Muscle of back (tissue), 11 donors: ENCODE data around the gene BCL2L11. TPM values are rescaled to one million over a fixed set of nuclear protein-coding genes. Genes with fewer than 3 reads are reported as not detected.

Source experiments
- DNase-seq, 3 donors: peaks; one replicate each; pipeline versions ENCODE4 v3.0.0 to v3.0.0-alpha.2; 2013
- polyA plus RNA-seq, 10 donors: library from polyadenylated mRNA; unstranded; fragments of 120-200 nt; gene quantifications; one replicate each; pipeline ENCODE4 v1.2.1, GENCODE V29; 2013; ENCODE audit not compliant: insufficient read length in 10 of 10

The BCL2L11 gene
- polyA plus RNA-seq, 10 donors: 6.9 to 10.6 (median 8.3) TPM

DNA sequence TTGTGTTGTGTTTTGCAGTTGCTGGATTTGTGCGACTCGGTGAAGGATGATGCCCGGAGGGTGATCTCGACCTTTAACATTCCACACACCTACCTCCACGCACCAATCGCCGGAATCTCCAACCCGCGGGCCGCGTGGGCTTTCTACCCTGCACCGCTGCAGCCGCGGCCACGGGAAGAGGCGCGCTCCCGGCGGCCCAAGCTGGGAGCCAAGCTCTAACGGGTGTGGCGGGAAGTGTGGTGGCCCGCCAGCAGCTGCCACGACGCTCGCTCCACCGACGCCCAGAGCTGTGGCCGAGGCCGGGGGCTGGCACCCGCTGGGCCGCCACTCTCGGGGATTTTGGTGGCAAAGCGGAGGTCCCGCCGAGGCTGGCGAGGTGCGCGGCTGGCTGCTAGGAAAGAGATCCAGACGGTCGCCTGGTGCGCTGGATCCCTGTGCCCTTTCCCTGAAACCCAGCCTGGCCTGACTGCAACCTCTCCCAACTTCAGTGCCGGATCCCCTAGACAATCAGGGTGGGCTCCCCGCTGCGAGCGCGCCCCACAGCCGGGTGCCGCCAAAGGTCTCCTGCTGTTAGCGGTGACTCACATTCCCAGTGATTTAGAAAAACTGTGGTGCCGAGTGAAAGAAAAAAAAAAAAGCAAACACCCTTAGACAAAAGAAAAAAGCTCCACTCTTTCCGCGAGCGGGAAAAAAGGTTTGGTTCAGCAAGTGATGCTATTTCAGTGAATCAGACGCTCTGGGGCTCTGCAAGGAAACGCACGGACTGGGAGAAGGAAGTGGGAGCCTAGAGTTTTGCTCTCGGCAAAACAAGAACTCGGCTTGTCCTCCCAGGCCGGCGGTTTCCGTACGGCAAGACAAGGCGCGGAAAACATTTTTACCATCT, 2.9 kb upstream of the BCL2L11 start:
- DNase-seq: peak; percentile 41 to 74 (median 41)

GRCh38 chr2:111118481-111118980, 2.2 kb upstream of the BCL2L11 start:
- peak in 2 of 3 donors; percentile 27 to 73 for DNase-seq

DNA sequence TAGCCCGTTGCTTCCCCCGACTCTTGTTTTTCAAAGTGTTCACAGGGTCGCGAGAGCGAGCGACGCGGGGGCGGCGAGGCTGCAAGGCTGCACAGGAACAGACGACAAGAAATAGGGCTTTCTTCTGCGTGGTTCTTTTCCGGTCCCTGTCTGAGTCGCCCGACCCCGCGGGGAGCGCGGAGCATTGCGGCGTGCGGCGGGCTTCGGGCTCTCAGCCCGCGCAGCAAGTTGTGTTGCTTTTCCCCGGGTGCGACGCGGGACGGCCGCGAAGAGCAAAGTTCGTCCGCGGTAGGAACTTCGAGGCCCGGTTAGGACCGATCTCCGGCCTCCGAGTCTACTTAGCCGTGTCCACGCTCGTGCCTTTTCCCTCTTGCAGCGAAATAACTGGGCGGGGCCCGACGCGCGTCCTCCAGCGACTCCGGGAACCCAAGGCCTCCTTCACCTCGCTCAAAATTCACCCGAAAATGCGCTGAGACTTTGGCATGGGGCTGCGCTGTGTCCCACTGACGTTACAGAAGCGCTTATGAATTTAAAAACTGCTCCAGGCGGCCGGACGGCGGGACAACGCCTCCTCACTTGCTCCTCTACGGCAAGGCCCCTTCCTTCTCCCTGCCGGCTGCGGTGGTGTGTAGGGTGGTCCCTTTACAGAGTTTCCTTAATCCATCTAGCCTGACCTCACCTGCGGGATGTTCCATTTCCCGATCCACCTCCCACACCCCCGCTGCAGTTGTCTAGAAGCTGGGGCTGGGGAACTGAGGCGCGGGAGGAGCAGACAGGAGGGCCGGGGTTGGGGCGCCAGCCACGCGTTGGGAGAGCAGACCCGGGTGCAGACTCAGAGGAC, 1.5 kb upstream of the BCL2L11 start:
- DNase-seq: peak in 2 of 3 donors; percentile 40 to 81

DNA sequence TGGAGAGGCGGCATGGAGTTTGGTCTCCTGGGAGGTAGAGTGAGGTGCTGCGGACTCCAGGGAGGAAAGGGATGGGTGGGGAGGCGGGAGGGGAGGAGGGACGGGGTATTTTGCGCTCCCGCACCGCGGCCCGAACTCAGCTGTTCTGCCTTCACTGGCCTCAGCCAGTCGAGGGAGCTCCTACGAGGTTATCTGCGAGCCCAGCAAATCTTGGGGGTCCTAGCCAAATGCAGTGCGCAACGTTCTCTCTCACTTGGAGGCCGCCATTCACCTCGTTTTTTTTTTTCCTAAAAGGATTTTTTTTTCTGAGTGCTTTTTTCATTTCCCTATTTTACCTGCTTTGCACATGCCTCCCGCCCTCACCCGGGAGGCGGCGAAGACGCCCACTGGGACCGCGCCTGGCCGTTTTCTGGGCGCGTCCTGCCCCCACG, 877 bp upstream of the BCL2L11 start:
- DNase-seq: no peak

- DNase-seq: peak in 2 of 3 donors; percentile 39 to 85
Observed at GRCh38 chr2:111121028-111121827, 514 bp downstream of the BCL2L11 start.

GRCh38 chr2:111121828-111122630, 1.3 kb downstream of the BCL2L11 start:
- peak; percentile 88 to 96 (median 93) for DNase-seq

GRCh38 chr2:111122631-111123421, 2.1 kb downstream of the BCL2L11 start:
- peak; percentile 52 to 93 (median 82) for DNase-seq

- DNase-seq: no peak
Observed at GRCh38 chr2:111123751-111124150, 3.0 kb downstream of the BCL2L11 start.

DNA sequence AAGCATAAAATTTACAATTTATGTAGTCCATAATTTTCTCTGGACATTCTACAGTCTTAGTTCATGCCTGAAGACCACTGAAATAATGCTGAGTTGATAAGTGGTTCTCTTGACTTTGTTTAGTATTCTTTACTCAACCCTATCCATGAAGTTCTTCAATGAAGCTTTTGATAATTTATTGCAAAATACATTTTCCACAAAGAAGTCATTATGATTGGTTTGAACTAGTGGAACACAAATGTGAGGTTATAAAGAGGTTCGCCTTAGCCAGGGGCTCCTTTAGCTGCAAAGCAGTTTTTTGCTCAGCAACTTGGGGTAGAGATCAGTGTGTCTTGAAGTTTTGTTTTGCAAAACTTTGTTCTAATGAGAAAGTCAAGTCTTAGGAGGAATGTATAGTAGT, 5.9 kb downstream of the BCL2L11 start:
- DNase-seq: no peak

- DNase-seq: no peak
Observed at GRCh38 chr2:111127351-111127750, 6.6 kb downstream of the BCL2L11 start.

- no peak for DNase-seq
Observed at GRCh38 chr2:111128096-111128495, 7.4 kb downstream of the BCL2L11 start.

DNA sequence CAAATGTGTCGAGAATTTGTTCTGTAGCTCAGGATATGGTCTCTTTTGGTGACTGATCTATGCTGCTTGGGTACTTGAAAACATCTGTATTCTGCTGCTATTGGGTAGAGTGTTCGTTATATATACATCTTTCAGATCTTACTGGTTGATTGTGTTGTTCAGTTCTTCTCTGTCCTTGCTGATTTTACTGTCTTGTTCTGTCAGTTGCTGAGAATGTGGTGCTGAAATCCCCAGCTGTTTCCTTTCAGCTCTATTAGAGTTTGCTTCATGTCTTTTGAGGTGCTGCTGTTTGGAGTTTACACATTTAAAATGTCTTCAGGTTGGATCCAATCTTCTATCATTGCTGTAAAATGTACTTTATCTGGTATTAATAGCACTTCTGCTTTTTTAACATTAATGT, 12.9 kb downstream of the BCL2L11 start:
- DNase-seq: no peak

DNA sequence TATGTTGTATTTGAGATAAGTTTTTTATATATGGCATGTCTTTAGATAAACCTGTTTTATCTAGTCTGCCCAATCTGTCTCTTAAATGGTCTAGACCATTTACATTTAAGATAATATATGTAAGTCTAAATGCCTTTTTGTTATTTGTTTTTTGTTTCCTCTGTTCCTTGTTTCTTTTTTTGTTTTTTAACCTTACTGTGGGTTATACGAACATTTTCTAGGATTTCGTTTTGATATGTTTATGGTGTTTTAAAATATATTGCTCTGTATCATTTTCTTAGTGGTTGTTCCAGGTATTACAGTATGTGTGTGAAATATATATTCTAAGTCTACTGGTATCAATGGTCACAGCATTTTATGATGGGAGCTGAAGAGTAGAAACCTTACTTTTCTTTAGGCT, 13.3 kb downstream of the BCL2L11 start:
- no peak for DNase-seq

GRCh38 chr2:111135237-111135909, 14.7 kb downstream of the BCL2L11 start:
- no peak for DNase-seq

DNA sequence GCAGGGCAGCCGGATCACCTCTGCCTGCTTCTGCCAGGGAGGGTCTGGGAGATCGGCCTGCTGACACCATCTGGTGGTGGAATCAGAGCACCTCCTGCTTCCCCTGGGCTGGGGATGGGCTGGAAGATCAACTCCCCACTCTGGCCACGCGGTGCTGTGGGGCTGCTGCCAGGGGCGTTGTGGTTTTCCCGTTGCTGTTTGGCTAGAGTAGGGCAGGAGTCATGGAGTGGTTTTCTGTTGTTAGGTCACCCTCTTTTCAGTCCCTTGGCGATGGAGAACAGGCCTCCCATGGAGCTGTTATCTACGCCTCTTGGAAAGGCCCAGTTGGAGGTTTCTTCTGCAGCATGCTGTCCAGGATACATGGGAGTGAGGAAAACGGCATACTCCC, 15.2 kb downstream of the BCL2L11 start:
- peak in 1 of 3 donors; percentile 12 for DNase-seq

DNA sequence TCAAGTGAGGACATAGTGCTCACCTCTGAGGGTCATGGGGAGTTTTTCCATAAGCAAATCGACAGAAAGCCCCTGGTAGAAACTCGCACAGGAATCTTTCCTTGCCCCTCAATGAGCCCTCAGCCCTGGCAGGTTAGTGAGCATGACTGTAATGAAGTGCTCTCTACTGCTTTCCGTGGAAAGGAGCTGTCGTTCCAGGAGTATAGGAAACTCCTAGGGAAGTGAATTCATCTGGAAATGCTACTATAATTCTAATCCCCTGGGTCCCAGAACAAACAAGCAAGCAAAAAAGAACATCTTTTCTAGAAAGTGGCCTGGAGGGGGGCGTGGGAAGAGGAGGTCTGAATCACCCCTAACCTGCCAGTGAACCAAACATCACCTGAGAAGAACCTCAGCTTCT, 18.1 kb downstream of the BCL2L11 start:
- no peak for DNase-seq

DNA sequence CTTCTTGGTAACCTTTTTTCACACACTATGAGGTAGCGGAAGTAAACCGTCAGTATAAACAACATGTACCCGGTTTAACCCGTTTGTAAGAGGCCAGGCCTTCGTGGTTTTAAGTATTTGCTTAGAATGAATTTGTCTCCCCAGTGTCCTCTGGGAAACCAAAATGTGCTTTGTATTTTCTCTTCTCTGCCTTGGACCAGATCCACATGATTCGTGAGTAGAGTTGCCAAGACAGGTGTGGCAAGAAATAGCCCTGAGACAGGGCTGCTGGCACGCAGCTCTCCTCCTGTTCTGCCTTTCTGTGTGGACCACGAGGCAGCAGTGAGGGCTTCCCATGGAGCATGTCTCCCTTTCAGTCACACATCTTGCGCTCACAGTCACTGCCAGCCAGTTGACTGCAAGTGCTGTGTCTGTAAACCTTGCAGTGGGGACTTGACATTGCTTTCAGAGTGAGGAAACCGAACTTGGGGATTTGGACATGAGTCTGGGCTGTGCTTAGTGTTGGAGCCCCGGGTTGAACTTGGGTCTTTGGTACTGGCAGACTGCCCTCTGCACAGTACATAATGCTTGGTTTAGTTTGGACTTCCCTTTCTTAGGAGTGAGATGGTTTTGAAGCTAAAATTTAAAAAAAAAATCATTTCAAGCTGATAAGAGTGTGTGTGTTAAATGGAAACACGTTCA, 19.1 kb downstream of the BCL2L11 start:
- DNase-seq: peak in 2 of 3 donors; percentile 30 to 32

GRCh38 chr2:111140815-111141214, 20.1 kb downstream of the BCL2L11 start:
- DNase-seq: no peak

DNA sequence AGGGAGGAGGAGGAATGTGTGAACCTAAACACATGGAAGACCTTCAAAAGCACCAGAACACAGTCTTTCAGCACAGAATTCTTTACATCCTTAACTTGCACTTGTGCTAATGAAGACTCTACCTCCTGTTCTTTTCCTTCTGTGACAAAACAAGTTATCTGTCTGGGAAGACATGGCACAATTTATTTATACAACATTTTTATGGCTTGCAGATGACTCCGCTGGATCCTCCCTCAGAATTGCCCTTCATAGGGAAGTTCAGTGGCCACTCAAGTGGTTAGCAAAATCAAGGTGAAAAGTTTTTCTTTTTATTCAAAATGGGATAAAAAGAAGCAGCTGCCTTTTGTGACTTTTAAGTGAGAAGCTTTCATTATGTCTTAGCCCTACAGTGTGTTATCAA, 21.4 kb downstream of the BCL2L11 start:
- no peak for DNase-seq
